CD14-positive monocyte (primary cell): ENCODE results near the gene ILK. TPM values are rescaled to one million over a fixed set of nuclear protein-coding genes. Genes with fewer than 3 reads are reported as not detected.

Experiments
- DNase-seq, 3 donors: peaks; one replicate each; pipeline ENCODE4 v3.0.0-alpha.2; 2011 to 2022
- H2AFZ ChIP-seq: 2 replicates; pipeline ENCODE4 v1.6.0; 2012; ENCODE audit warnings: mild to moderate bottlenecking, low read depth, low read length, inconsistent platforms; ENCODE audit not compliant: insufficient read depth, poor library complexity, severe bottlenecking
- H3K27ac ChIP-seq, 2 donors: 1 replicate in 1 of 2; 2 replicates in 1 of 2; pipeline ENCODE4 v1.5.1; 2012 to 2013; ENCODE audit warnings: low read length in 2 of 2, control low read depth in 1 of 2, inconsistent platforms in 1 of 2, low read depth in 1 of 2, mild to moderate bottlenecking in 1 of 2
- H3K27me3 ChIP-seq, 2 donors: one replicate each; pipeline versions ENCODE4 v1.6.0 to v1.6.1; 2011 to 2013; ENCODE audit warnings: low read length in 2 of 2; ENCODE audit not compliant: control insufficient read depth in 2 of 2, insufficient read depth in 2 of 2
- H3K36me3 ChIP-seq, 2 donors: replicated peaks in 1 of 2; 1 replicate in 1 of 2; 2 replicates in 1 of 2; pipeline versions ENCODE4 v1.5.1 to v1.6.1; 2012 to 2013; ENCODE audit warnings: low read length in 2 of 2, control low read depth in 1 of 2, inconsistent platforms in 1 of 2, mild to moderate bottlenecking in 1 of 2; ENCODE audit not compliant: insufficient read depth in 2 of 2, control insufficient read depth in 1 of 2
- H3K4me1 ChIP-seq, 2 donors: 1 replicate in 1 of 2; 2 replicates in 1 of 2; pipeline versions ENCODE4 v1.5.1 to v1.6.1; 2012 to 2013; ENCODE audit warnings: low read length in 2 of 2, control low read depth in 1 of 2, inconsistent platforms in 1 of 2, mild to moderate bottlenecking in 1 of 2, moderate library complexity in 1 of 2; ENCODE audit not compliant: insufficient read depth in 2 of 2, control insufficient read depth in 1 of 2
- H3K4me2 ChIP-seq: replicated peaks from 2 replicates; pipeline ENCODE3; 2012; ENCODE audit warnings: low read length, moderate library complexity, mild to moderate bottlenecking; ENCODE audit not compliant: poor library complexity, severe bottlenecking; ENCODE audit errors: extremely low read depth
- H3K4me3 ChIP-seq, 3 experiments: fragments of 200-600 bp in 1 of 3; sonication (generic) in 1 of 3; replicated peaks in 1 of 3; 1 replicate in 2 of 3; 2 replicates in 1 of 3; pipeline ENCODE4 v1.5.1; 2011 to 2013; ENCODE audit warnings: low read length in 3 of 3, mild to moderate bottlenecking in 3 of 3, control low read depth in 2 of 3, low read depth in 2 of 3, inconsistent platforms in 1 of 3, moderate library complexity in 1 of 3
- H3K79me2 ChIP-seq: 2 replicates; pipeline ENCODE4 v1.6.0; 2012; ENCODE audit warnings: mild to moderate bottlenecking, control low read depth, inconsistent platforms, low read length, moderate library complexity; ENCODE audit not compliant: insufficient read depth
- H3K9ac ChIP-seq: 2 replicates; pipeline ENCODE4 v1.6.0; 2017; ENCODE audit warnings: low read length, mild to moderate bottlenecking; ENCODE audit not compliant: insufficient read depth, poor library complexity, severe bottlenecking
- H3K9me3 ChIP-seq, 2 donors: replicated peaks in 1 of 2; 1 replicate in 1 of 2; 2 replicates in 1 of 2; pipeline versions ENCODE4 v1.5.1 to v1.6.1; 2012 to 2013; ENCODE audit warnings: low read length in 2 of 2, control low read depth in 1 of 2; ENCODE audit not compliant: control insufficient read depth in 1 of 2, insufficient read depth in 1 of 2
- H4K20me1 ChIP-seq: 2 replicates; pipeline ENCODE4 v1.6.0; 2012; ENCODE audit warnings: mild to moderate bottlenecking, low read length, control low read depth, moderate library complexity; ENCODE audit not compliant: insufficient read depth
- H3K27ac Mint-ChIP-seq, 7 donors: one replicate each; pipeline ENCODE4 v1.8.0; 2020; ENCODE audit warnings: mild to moderate bottlenecking in 7 of 7, mixed read lengths in 7 of 7, moderate library complexity in 6 of 7, inconsistent platforms in 2 of 7
- H3K27me3 Mint-ChIP-seq, 3 donors: one replicate each; pipeline ENCODE4 v1.8.0; 2021 to 2022; ENCODE audit warnings: low read depth in 3 of 3, mild to moderate bottlenecking in 3 of 3, mixed read lengths in 3 of 3, moderate library complexity in 3 of 3, inconsistent platforms in 1 of 3
- H3K36me3 Mint-ChIP-seq, 2 donors: one replicate each; pipeline ENCODE4 v1.8.0; 2020; ENCODE audit warnings: mixed read lengths in 2 of 2, inconsistent platforms in 1 of 2, mild to moderate bottlenecking in 1 of 2
- H3K4me1 Mint-ChIP-seq: one replicate; pipeline ENCODE4 v1.8.0; 2020; ENCODE audit warnings: mild to moderate bottlenecking, mixed read lengths
- H3K4me3 Mint-ChIP-seq, 2 donors: one replicate each; pipeline ENCODE4 v1.8.0; 2020; ENCODE audit warnings: mild to moderate bottlenecking in 2 of 2, mixed read lengths in 2 of 2, moderate library complexity in 1 of 2
- H3K9me3 Mint-ChIP-seq, 7 donors: one replicate each; pipeline ENCODE4 v1.8.0; 2020 to 2022; ENCODE audit warnings: mixed read lengths in 7 of 7, mild to moderate bottlenecking in 6 of 7, moderate library complexity in 6 of 7, inconsistent platforms in 2 of 7
- WGBS: methylation state at CpG from one replicate; pipeline ENCODE4 v1.1.5; 2013; ENCODE audit warnings: missing lambda C conversion rate; ENCODE audit not compliant: insufficient coverage; 5-methylcytosine and 5-hydroxymethylcytosine counted together
- intact Hi-C, 2 donors: fragments of 100-400 bp; cut with micrococcal nuclease; formaldehyde crosslinking; loops; one replicate each; pipeline versions ENCODE4 v1.15.0 to v1.15.1; 2023
- polyA plus RNA-seq, 3 donors: library from polyadenylated mRNA; depleted of rRNA in 1 of 3; unstranded in 2 of 3; stranded (reverse) in 1 of 3; fragments of 300-500 nt in 2 of 3; fragments of >200 nt in 1 of 3; fragmentation: Illumina TruSeq in 2 of 3; gene quantifications; 1 replicate in 2 of 3; 2 replicates in 1 of 3; pipeline ENCODE4 v1.2.3, GENCODE V29; 2012 to 2021
- TF ChIP-seq, protein P1 (sequence below): fragments of 200-600 bp; IDR thresholded peaks from one replicate; pipeline ENCODE4 v1.8.0; 2022; ENCODE audit warnings: antibody characterized with exemption, mild to moderate bottlenecking

ILK gene
- polyA plus RNA-seq, 3 donors, result 165 to 271 (median 250) TPM

DNA sequence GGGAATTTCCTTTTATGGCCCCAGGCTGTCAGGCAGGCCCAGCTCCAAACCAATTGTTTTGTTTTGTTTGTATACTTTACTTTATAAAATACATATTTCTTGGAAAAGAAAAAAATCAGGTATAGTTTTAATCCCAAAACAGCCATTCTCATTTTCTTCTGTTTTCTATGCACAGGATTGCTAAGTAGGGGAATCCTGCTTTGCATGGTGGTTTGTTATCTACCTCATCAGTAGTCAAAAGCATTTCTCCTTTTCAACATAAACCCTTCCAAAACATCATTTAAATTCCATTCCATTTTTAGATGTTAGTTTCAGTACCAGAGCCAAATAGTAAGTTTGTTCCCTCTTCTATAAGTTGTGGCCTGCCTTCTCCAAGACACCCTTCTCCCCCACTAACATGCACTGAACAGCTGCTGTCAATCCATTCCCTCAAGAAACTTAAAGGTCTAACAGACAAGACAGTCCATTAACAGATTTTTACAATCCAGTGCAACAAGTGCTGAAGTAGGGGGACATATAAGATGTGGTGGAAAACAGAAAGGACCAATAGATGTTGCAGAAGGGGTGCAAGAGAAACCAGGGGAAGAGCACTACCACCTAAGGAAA lies 3.7 kb downstream of the ILK start:
- H3K79me2 ChIP-seq, result peaks cover 95% of the 10 kb centered on the region
- peak overlapping the region; percentile 23 to 99 for H3K27ac ChIP-seq
- H4K20me1 ChIP-seq, result peaks cover 40% of the 10 kb centered on the region
- peak overlapping the region; percentile 54 for H3K4me2 ChIP-seq
- peaks cover 39 to 40% of the 10 kb centered on the region in 2 donors for H3K36me3 ChIP-seq
- H3K9ac ChIP-seq, result no peak overlapping the region
- peak overlapping the region in 1 of 3 experiments; percentile 40 for H3K4me3 ChIP-seq
- H3K9me3 ChIP-seq, result no peaks in the 10 kb centered on the region
- H2AFZ ChIP-seq, result no peak overlapping the region
- intact Hi-C loops, result loop anchor here in 1 of 2 donors (10.0 kb wide), 1 partner anchor 122 kb away; the partner anchor contains the start of genes ARFIP2 and TIMM10B
- H3K27me3 ChIP-seq, result no peaks in the 10 kb centered on the region
- no peak for DNase-seq
- Mint-ChIP-seq H3K4me1 (peaks cover 15% of the 10 kb centered on the region), H3K36me3 (peaks cover 42 to 54% of the 10 kb centered on the region in 2 donors), H3K27ac (peak overlapping the region; percentile 28 to 92 (median 88)), H3K9me3 (no peaks in the 10 kb centered on the region), H3K4me3 (no peak overlapping the region), H3K27me3 (no peaks in the 10 kb centered on the region)
- peaks cover 59 to 65% of the 10 kb centered on the region in 2 donors for H3K4me1 ChIP-seq
- TF ChIP-seq, protein P1, sequence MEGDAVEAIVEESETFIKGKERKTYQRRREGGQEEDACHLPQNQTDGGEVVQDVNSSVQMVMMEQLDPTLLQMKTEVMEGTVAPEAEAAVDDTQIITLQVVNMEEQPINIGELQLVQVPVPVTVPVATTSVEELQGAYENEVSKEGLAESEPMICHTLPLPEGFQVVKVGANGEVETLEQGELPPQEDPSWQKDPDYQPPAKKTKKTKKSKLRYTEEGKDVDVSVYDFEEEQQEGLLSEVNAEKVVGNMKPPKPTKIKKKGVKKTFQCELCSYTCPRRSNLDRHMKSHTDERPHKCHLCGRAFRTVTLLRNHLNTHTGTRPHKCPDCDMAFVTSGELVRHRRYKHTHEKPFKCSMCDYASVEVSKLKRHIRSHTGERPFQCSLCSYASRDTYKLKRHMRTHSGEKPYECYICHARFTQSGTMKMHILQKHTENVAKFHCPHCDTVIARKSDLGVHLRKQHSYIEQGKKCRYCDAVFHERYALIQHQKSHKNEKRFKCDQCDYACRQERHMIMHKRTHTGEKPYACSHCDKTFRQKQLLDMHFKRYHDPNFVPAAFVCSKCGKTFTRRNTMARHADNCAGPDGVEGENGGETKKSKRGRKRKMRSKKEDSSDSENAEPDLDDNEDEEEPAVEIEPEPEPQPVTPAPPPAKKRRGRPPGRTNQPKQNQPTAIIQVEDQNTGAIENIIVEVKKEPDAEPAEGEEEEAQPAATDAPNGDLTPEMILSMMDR, result no peak

DNA sequence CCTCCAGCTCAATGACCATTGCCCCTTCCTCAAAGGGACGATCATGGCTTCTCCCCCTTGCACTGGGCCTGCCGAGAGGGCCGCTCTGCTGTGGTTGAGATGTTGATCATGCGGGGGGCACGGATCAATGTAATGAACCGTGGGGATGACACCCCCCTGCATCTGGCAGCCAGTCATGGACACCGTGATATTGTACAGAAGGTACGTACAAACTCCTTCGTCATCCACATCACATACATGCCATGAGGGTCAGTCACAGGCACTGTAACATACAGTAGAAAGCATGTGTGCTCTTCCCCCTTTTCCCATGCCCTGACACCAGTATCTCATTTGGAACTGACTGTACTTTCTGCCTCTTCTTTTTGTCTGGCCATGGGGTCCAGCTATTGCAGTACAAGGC lies 4.4 kb downstream of the ILK start:
- Histone ChIP-seq H3K79me2 (peaks cover 88% of the 10 kb centered on the region), H3K4me2 (no peak overlapping the region), H3K27ac (peak overlapping the region in 1 of 2 donors; percentile 99), H2AFZ (no peak overlapping the region), H3K4me1 (peaks cover 59 to 65% of the 10 kb centered on the region in 2 donors), H4K20me1 (peaks cover 40% of the 10 kb centered on the region), H3K9ac (no peak overlapping the region), H3K27me3 (no peaks in the 10 kb centered on the region), H3K36me3 (peaks cover 39 to 40% of the 10 kb centered on the region in 2 donors), H3K9me3 (no peaks in the 10 kb centered on the region), H3K4me3 (no peak overlapping the region)
- TF ChIP-seq, protein P1, result no peak
- H3K9me3 Mint-ChIP-seq, result no peaks in the 10 kb centered on the region
- WGBS, result 96% methylated on average over 9 of the region's 9 CpGs
- no peaks in the 10 kb centered on the region for H3K27me3 Mint-ChIP-seq
- no peak overlapping the region for H3K4me3 Mint-ChIP-seq
- H3K36me3 Mint-ChIP-seq, result peaks cover 42 to 54% of the 10 kb centered on the region in 2 donors
- DNase-seq, result no peak
- H3K4me1 Mint-ChIP-seq, result peaks cover 15% of the 10 kb centered on the region
- intact Hi-C loops, result loop anchor here in 1 of 2 donors (10.0 kb wide), 1 partner anchor 123 kb away; the partner anchor contains the start of genes ARFIP2 and TIMM10B
- peak overlapping the region in 6 of 7 donors; percentile 4 to 88 (median 61) for H3K27ac Mint-ChIP-seq
